ENCODE results near the gene TMEM125. TPM values are rescaled to one million over a fixed set of nuclear protein-coding genes. Genes with fewer than 3 reads are reported as not detected.

TMEM125 gene
- total RNA-seq, 1 experiment from 2014 or later: 21.5 TPM

- no peak for TF ChIP-seq AFF4 (CRISPR knock-in tag; IDR thresholded peaks at IDR 0.05; ENCODE audit: borderline replicate concordance)
- no peak for TF ChIP-seq KAT7 (CRISPR knock-in tag; IDR thresholded peaks at IDR 0.05; ENCODE audit: borderline replicate concordance)
- no peak for TF ChIP-seq CBFB (CRISPR knock-in tag; IDR thresholded peaks at IDR 0.05; ENCODE audit: low read depth)
- TF ChIP-seq ZNF263 (CRISPR knock-in tag; IDR thresholded peaks at IDR 0.05; ENCODE audit: low read depth): no peak
- TF ChIP-seq NFATC4 (CRISPR knock-in tag; IDR thresholded peaks at IDR 0.05): no peak
- TF ChIP-seq, protein P1, sequence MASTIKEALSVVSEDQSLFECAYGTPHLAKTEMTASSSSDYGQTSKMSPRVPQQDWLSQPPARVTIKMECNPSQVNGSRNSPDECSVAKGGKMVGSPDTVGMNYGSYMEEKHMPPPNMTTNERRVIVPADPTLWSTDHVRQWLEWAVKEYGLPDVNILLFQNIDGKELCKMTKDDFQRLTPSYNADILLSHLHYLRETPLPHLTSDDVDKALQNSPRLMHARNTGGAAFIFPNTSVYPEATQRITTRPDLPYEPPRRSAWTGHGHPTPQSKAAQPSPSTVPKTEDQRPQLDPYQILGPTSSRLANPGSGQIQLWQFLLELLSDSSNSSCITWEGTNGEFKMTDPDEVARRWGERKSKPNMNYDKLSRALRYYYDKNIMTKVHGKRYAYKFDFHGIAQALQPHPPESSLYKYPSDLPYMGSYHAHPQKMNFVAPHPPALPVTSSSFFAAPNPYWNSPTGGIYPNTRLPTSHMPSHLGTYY (CRISPR knock-in tag; IDR thresholded peaks at IDR 0.05): no peak
- TF ChIP-seq ZNF232 (CRISPR knock-in tag; IDR thresholded peaks at IDR 0.05): no peak
- TF ChIP-seq HMGA2 (CRISPR knock-in tag; IDR thresholded peaks at IDR 0.05): no peak
- TF ChIP-seq SMAD4 (CRISPR knock-in tag; IDR thresholded peaks at IDR 0.05): no peak
- no peak for TF ChIP-seq PRDM15 (CRISPR knock-in tag; IDR thresholded peaks at IDR 0.05)
- no peak for TF ChIP-seq E2F5 (CRISPR knock-in tag; IDR thresholded peaks at IDR 0.05)
- TF ChIP-seq MLX (CRISPR knock-in tag; IDR thresholded peaks at IDR 0.05): no peak
- no peak for TF ChIP-seq AR (CRISPR knock-in tag; IDR thresholded peaks at IDR 0.05)
Measured at GRCh38 chr1:43292216-43292615, 22.4 kb downstream of the TMEM125 start (continued).

- DNase-seq (ENCODE audit: low spot score) (no peak), ATAC-seq (no peak)
- Mint-ChIP-seq H3K27ac (no peak overlapping the region), H3K36me3 (no peaks in the 10 kb centered on the region), H3K4me1 (peaks cover 26% of the 10 kb centered on the region), H3K9me3 (no peaks in the 10 kb centered on the region), H3K4me3 (no peak overlapping the region), H3K27me3 (ENCODE audit: low read depth) (no peaks in the 10 kb centered on the region)
- ChIA-PET CTCF (interaction anchor here (0.8 to 1.0 kb wide), 2 partner anchors 66 kb away, joined by 4 to 6 read pairs; partner anchors contain the start of gene CDC20), POLR2A (no interaction called here)
- TF ChIP-seq KAT7 (CRISPR knock-in tag; IDR thresholded peaks at IDR 0.05; ENCODE audit: borderline replicate concordance): no peak
- TF ChIP-seq JUN (CRISPR knock-in tag; IDR thresholded peaks at IDR 0.05): no peak
- no peak for TF ChIP-seq MYBL2 (CRISPR knock-in tag; IDR thresholded peaks at IDR 0.05)
- TF ChIP-seq, protein P2, sequence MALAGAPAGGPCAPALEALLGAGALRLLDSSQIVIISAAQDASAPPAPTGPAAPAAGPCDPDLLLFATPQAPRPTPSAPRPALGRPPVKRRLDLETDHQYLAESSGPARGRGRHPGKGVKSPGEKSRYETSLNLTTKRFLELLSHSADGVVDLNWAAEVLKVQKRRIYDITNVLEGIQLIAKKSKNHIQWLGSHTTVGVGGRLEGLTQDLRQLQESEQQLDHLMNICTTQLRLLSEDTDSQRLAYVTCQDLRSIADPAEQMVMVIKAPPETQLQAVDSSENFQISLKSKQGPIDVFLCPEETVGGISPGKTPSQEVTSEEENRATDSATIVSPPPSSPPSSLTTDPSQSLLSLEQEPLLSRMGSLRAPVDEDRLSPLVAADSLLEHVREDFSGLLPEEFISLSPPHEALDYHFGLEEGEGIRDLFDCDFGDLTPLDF (CRISPR knock-in tag; IDR thresholded peaks at IDR 0.05): no peak
- TF ChIP-seq FOXJ3 (CRISPR knock-in tag; IDR thresholded peaks at IDR 0.05; ENCODE audit: borderline replicate concordance): no peak
- no peak for TF ChIP-seq ATF2 (CRISPR knock-in tag; IDR thresholded peaks at IDR 0.05; ENCODE audit: borderline replicate concordance, low read depth)
- no peak for TF ChIP-seq PRRX2 (CRISPR knock-in tag; IDR thresholded peaks at IDR 0.05)
- TF ChIP-seq SMAD3 (CRISPR knock-in tag; IDR thresholded peaks at IDR 0.05; ENCODE audit: borderline replicate concordance): no peak
- TF ChIP-seq TEAD1 (CRISPR knock-in tag; IDR thresholded peaks at IDR 0.05): no peak
Measured at GRCh38 chr1:43292679-43293078, 22.9 kb downstream of the TMEM125 start.

All from WTC11 (cell line).